NCI-H1048 (cell line): ENCODE data around the gene CPNE4.

Experiments
- DNase-seq: peaks from one replicate; lab custom pipeline; 2025; lab: John Stamatoyannopoulos, UW

Gene CPNE4

DNA sequence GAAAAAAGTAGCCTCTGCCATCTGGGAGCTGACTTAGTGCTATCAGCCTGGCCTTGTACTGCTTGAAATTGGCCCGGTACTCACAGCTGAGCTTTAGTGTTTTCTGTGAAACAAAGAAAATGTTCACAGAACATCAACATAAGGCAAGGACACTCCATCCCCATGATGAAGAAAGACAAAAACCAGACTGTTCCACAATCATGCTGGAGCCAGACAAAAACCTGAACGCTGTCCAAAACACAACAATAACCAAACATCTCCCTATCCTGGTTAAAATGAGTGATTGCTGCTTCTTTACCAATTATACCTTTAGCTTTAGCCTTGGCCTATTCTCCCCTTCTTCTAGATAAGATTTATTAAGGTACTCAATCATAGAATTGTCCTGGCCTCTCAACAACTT, 153.9 kb downstream of the CPNE4 start:
- DNase-seq = no peak

DNA sequence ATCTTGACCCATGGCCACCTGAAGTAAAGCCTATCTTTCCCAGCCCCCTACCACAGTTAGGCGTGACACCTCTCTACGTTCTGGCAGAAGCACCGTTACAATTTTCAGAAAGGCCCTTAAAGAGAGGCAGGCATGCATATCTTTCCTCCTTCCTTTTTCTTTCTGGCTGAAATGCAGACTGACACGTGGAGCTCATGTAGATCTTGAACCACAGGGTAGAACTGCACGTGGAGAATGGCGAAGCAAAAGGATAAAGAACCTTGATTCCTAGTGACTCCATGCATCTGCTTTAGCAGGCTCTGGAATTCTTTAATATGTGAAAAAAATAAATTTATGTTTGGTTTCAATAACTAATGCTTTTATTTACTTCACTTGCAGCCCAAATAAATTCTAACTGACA, 166.6 kb downstream of the CPNE4 start:
- no peak for DNase-seq

DNA sequence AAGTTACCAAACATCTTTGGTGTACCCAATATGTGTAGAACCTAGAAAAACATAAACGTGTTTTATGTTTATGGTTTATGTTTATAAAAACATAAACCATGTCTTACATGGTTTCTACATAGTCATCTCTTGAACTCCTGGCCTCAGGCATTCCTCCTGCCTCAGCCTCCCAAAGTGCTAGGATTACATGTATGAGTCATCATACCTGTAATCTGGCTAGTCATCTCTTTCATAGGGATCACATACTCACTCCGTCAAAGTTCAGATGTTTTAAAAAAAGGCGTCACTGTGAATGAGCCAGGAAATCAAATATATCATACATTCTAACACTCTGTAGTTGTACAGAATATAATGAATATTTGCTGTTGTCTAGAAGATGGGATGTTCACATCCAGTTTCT, 178.6 kb downstream of the CPNE4 start:
- no peak for DNase-seq

DNA sequence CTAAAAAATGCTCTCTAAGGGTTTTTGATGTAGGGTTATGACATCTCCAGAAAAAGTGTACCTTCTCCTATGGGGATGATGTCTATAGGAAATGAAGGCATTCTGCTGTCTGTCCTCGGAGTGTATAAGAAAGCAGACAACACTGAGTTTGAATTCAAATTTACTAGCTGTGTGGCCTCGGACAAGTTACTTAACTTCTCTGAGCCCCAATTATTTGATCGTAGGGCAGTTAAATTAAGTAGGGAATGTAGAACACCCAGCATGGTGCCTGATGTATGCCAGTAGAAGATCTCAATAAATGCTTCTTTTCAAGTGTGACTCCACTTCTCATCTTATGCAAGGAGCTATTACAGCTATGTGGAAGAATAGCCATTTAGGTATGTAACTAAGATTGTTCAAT, 184.6 kb downstream of the CPNE4 start:
- no peak for DNase-seq

DNA sequence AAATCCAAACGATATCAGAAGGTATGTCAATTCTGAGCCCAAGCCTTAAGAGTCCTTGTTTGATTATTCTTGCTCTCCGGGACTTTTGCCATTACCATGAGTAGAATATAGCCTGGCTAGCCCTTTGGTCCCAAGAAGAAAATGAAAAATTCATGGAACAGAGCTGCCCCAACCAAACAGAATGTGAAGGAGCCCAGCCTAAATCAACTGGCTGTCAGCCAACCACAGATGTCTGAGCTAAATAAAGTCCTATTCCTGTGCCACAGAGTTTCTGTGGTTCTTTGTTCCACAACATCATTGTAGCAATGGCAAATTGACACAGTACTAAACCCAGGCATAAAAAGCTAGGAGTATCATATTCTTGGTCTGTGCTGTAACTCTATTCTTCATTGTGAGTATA, 185.2 kb downstream of the CPNE4 start:
- DNase-seq = no peak

DNA sequence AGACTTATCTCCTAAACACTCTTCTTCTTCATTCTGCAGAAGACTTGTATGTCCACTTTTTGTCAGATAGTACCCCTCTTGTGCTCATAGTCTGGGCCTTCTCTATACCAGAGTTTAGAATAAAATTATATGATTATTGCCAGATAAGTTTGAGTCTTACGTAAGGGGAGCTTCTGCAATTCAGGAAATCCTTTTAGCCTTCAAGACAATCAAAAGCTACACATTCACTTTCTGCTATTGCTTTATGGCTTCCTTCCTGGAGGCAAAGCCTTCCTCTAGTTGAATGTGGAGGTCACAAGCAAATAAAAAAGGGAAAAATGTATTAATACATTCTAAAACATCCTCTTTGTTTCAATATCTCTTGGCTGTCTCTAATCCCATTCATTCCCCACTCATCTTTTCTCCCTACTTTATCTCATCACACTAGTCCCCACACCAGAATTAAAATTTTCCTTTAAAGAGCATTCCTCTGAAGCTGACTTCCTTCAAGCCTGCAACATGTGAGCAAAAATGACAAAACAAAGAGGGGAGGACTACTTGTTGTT, 186.8 kb downstream of the CPNE4 start:
- DNase-seq = no peak

DNA sequence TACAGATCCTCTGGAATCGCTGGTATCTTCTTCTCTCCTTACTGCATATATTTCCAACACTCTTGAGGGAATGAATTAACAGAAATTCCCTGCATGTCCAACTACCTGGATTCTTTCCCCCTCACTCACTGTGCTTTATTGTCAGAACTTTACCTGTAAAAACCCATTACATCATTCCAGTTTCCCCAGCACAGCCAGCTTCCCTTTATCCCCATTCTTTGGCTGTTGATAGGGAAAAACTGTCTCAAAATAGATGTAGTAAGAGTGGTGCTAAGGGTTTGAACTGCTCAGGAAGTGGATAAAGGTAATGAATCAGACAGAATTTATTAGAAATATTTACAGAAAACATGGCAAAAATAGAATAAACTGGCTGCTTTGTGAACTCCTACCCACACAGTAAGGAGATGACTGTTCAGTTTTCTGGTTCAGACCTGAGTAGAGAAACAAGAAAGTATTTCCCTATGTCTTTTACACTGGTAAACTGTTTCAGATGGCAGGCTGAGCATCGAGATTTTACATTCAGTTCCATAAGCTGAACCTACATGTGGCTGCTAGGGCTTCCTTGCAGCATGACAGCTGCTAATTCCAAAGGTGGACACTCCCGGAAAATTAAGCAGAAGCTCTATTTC, 188.4 kb downstream of the CPNE4 start:
- no peak for DNase-seq

DNA sequence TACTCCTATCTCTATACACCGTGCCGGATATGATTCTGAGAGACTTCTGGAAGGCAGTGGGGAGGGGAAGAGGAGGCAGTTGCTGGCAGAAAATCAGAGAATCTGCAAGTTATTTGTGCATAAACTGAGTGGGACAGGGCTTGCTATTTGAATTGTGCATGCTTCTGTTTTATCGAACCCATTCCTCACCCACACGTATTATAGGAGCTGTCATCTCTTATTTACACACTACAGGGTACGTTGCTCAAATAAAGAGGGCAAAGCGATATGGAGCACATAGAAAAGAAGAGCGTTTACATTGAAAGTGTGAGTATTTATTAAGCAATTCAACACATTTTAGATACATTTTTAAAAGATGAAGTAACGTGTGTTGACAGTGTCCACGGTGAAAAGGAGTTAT, 191.6 kb downstream of the CPNE4 start:
- no peak for DNase-seq

DNA sequence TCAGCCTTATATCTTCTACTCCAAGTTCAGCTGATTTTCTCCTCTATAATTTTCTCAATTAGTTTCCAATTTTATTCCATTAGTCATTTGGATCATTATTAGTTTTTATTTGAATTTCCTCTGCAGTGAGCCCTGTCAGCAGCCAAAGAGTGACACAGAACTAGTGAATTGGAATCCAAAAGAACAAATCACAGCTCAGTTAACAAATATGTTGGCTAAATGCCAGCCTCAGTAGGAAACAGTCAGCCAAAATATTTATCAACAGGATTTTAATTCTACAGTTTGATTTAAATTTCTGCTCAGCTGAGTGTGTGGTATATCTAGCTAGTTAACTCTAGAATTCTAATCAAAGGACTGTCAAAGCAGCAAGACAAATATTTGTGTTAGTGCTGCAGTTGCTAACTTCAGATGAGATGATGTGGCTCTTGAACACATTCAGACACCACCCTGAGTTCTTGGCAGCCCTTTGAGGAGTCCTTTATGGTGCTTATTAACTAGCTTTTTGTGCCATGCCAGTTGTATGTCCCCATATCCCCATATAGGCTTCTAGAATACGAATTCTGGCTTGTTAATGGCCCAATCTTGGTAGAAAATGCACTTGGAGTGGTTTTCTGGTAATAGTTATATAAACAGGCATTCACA, 194.5 kb downstream of the CPNE4 start:
- no peak for DNase-seq

DNA sequence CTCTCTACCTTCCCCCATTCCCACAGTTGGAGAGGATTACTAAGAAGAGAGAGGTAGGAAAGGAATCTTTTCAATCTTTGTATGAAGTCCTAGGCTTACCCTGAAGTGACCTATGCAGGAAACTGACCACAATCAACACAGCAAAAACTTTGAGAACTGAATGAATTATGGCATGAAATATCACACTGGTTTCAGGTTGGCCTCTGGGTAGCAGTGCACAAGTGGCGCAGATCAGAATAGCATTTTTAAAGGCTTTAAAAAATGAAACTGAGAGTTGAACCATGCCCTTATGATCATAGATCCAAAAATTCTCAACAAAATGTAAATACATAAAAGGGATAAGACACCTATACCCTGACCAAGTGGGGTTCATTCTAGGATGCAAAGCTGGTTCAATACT, 198.9 kb downstream of the CPNE4 start:
- DNase-seq = no peak

DNA sequence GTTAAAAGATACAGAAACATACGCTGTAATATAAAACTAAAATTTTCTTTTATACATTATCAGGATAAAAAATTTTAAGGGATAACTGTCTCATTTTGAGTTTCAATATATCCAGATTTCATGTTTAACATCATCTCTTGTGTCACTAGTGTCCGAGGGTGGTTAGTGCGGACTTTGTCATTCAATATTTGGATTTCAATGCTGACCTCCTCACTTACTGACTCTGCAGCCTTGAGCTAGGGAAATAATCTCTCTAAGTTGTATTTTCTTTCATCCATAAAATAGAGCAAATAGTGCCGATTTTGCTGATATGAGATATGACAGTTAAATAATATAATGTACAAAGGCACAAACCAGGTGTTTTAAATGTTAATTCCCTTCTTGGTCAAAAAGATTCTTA, 203.2 kb downstream of the CPNE4 start:
- no peak for DNase-seq

DNA sequence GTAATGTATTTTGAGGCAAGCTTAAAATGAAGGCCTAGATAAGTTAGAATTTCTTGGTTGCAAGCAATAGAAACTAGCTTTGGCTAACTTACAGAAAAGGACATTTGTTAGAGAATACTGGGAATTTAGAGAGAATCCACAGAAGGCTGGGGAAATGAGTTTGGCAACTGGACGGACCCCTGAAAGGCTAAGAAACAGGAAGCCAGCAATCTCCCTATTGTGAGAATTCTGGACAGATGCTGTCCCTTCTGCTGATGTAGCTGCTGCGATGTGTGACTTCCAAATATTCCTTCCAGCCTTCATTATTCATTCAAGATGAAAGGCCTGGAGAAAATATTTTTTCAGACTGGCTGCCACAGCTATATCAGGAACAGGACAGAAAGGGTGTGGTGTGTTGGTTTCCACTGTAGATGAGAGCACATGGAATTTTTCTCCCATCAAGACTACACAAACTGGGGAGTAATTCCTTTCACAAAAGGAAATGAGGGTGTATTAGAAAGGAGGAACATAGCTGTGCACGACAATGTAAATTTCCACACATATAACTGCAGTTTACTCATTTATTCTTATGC, 213.5 kb downstream of the CPNE4 start:
- DNase-seq = no peak

DNA sequence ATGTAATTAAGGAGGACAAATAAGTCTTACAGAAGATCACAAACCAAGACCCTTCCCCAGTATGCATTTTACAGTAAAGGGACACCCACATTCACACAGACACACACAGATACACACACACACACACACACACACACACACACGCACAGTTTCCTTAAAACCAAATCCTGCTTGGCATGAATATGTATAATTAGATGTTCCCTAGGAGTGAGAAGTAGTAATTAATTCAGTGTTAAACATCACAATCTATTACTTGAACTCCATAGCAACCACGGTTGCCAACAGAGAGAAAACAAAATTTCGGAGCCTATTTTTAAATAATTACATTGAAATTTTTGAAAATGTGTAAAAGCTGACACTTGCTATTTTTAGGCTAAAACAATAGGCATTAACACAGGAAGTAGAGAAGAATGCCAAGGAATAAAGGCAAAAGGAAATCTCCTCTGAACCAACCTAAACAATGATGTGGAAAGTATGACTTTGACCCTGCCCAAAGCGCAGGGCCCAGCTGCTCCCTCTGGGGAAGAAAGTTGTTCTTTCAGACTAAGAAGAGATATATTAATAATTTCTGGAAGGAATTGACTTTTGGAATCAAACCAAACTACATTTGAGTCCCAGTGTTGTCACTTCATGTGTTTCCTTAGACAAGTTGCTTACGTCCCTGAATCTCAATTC, 215.3 kb downstream of the CPNE4 start:
- no peak for DNase-seq

DNA sequence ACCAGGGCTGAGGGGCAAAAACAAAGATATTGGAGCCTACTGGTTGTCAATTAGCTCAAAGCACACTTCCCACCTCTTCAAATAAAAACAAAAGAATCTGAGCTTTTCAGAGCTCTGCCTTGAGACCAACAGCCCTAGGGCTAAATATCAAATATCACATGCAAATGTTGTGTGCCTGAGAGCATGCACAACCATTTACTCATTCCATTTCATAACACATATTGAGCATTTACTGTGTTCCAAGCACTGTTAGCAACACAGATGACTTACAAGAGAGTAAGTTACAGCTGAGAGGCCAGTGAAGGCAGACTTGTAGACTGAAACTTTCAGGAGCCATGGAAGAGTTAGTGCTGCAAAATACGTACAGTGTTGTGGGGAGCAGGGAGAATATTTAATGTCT, 222.4 kb downstream of the CPNE4 start:
- no peak for DNase-seq

DNA sequence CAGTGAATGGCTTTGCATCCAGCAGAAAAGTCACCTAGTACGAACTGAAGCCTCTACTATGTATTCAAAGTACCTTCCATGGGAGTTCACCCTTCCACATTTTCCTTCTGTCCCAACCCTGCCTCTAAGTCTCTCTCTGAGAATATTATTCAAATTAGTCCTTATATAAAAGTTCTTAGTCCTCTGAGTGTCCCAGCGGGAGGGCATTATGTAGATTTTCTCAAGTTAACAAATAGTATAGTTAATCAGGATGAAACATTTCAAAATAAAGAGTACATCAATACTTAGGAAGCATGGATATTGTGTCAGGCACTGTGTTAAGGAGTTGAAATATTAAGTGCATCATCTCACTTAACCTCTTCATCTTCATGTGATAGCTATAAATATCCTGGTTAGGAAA, 223.3 kb downstream of the CPNE4 start:
- no peak for DNase-seq

DNA sequence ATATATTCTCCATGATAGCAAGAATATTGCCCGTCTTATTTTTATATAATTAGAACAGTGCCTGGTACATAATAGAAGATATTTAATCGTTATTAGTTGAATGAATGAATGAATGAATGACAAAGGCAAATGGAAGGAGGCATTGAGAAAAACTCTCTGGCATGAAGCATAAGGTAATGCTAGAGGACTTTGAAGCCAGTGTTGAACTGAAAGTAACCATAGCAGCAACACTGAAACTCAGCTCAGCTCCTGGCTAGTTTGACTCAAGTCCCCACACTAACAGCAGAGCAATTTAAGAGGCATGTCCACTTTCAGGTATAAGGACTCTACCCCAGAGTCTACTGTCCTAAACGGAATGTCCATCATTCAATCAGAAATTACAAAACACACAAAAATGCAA, 227.0 kb downstream of the CPNE4 start:
- no peak for DNase-seq

DNA sequence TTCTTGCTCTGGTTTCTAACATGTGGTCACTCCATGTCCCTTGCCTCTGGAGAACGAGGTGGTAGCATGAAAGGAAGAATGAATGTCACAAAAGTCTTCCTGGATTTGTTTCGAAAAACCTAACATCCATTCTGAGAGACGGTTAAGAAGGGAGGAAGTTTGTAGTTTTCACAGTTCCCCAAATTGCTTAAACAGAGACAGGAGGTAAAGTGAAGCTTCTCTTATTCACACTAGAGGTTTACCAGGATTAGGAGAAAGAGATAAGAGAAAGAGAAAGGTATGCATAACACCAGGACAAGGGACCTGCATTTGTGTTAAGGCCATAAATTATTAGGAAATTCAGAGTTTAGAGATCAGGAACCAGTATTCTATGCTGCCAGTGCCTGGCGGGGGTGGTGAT, 228.1 kb downstream of the CPNE4 start:
- DNase-seq = no peak

DNA sequence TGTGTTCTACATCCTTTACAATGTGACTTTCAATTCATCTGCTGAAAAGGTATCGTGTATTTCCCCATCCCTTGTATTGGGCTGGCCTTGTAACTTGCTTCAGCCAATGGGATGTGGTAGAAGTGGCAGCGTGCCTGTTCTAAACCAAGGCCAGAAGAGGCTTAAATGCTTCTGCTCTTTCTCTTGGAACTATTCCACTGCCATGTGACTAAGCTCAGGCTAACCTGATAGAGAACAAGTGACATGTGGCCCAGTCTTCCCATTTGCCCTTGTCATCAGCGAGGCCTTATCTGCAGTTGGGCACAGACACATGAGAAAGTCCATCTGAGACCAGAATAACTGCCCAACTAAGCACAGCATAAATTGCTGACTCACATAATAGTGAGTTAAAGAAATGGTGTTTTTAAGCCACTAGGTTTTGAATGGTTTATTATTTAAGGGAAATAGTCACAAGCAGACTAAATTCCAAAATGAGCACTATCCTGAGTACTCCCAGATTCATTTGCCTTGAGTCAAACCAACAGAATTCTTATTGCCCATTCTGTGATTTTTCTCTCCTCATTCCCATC, 230.2 kb downstream of the CPNE4 start:
- no peak for DNase-seq

DNA sequence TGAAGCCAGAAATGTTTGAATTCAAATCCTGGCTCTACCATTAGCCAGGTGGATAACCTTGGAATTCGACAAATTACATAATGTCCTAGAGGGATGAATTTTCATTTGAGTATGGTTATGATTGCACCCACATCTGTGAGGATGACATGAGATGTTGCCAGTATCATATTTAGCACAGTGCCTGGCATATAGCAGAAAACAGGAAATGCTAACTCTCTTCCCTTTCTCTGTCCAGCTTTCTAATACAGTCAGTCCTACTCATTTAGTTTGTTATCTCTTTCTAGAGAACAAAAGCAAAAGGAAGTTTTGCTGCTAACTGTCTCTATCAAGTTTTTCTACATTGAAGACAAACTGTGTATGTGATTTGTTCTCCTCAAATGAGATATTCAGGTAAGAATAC, 231.7 kb downstream of the CPNE4 start:
- DNase-seq = no peak

DNA sequence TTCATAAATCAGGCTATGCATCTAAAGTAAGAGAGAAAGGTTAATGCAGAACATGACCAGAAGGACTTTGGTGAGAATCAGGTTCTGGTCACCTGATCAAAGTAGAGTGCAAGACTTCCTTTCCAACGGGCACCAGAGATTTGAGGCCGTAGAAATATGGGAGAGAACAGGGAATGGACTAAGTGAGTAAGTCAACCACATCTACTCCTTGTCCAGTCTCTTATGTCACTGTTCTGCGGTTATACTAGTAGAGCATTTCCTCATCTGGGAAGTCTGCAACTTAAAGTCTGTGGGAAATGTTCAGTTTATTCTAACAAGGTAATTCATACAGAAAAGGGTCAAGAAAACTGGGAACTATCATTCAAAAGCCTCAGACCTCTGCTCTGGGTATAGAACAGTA, 232.8 kb downstream of the CPNE4 start:
- no peak for DNase-seq

DNA sequence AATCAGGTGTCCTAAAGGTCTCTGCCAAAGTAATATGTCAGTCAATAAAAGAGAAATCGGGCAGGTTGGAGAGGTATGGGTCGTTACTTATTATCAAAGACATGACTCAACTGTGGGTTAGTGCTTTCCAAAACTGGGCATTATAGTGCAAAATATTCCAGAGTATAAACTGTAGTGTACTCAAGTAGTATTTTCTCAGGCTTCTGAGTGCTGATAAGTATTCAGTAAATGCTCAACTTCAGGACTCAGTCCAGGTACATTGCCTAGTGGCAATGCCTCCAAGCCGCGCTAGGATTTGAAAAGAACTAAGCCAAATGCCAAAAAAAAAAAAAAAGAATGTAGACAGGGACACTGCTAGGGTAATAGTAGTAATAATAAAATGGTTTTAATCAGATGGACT, 233.2 kb downstream of the CPNE4 start:
- no peak for DNase-seq

DNA sequence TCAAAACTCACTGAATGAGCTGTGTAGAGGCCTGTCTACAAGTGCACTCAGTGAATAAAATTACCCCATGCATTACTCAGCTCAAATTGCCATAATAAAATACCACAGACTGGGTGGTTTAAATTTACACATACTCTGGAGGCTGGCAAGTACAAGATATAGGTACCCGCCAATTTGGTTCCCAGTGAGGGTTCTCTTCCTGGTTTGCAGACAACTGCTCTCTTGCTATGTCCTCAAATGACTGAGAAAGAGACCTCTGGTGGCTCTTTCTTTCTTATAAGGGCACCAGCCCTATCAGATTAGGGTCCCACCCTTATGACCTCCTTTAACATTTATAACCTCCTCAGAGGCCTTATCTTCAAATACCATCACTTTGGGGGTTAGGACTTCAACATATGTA, 237.0 kb downstream of the CPNE4 start:
- no peak for DNase-seq
